Neural crest cell (in vitro differentiated cells): Measurements from ENCODE around the gene CTSH. TPM values are rescaled to one million over a fixed set of nuclear protein-coding genes. Genes with fewer than 3 reads are reported as not detected.

Experiments
- DNase-seq: peaks from one replicate; pipeline ENCODE4 v3.0.0; 2021; ENCODE audit warnings: low read depth, mixed read lengths, low spot score
- H3K27ac Mint-ChIP-seq: one replicate; pipeline ENCODE4 v1.8.0; 2021; ENCODE audit warnings: mild to moderate bottlenecking, mixed read lengths; ENCODE audit not compliant: unreplicated experiment
- H3K27me3 Mint-ChIP-seq: 2 replicates; pipeline ENCODE4 v1.8.0; 2021; ENCODE audit warnings: low read depth, mild to moderate bottlenecking, mixed read lengths
- H3K36me3 Mint-ChIP-seq: 2 replicates; pipeline ENCODE4 v1.8.0; 2021; ENCODE audit warnings: low read depth, mild to moderate bottlenecking, mixed read lengths
- H3K4me1 Mint-ChIP-seq: 2 replicates; pipeline ENCODE4 v1.8.0; 2021; ENCODE audit warnings: mixed read lengths
- H3K4me3 Mint-ChIP-seq: one replicate; pipeline ENCODE4 v1.8.0; 2021; ENCODE audit warnings: mild to moderate bottlenecking, mixed read lengths
- H3K9me3 Mint-ChIP-seq: 2 replicates; pipeline ENCODE4 v1.8.0; 2021; ENCODE audit warnings: mixed read lengths
- total RNA-seq: library from RNA; stranded (reverse); gene quantifications from 2 replicates; pipeline ENCODE4 v1.2.1, GENCODE V29; 2021
- TF ChIP-seq, protein P1 (sequence below): fragments of 200-600 bp; sonication (generic); conservative IDR thresholded peaks from 2 replicates; pipeline ENCODE4 v1.5.0; 2021; ENCODE audit warnings: antibody characterized with exemption, mild to moderate bottlenecking

Gene CTSH
- total RNA-seq, 1 donor from 2014 or later: 7.3 TPM

DNA sequence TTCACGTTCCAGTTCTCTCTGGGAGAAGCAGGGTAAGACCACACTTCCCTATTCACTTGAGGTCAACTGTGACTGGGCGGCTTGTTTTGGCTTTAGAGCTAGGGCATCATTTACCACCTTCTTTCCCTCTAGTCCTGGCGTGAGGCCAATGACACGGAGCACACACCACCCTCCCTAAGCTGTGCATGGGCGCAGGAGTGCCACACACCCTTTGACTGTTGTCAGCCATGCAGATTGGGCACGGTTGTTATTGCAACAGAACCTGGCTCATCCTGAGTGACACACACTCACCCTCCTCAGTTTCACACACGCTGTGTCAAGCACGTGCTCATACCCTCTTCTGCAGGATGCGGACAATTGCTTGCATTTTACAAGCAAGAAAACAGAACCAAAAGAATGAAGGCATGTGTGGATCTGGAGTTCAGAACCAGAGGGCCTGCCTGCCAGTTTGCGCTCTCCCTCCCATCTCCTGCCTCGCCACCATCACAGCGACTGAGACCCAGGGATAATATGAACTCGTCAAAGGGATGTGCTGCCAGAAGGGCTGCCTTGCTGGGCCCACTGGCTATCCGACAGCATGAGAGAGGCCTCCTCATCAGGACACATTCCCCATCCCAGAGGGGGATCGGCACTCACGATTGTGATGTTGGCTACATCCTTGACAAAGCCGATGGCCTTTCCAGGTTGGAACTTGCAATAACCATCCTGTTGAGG, 17.6 kb downstream of the CTSH start:
- no peaks in the 10 kb centered on the region for H3K9me3 Mint-ChIP-seq
- H3K4me1 Mint-ChIP-seq: no peaks in the 10 kb centered on the region
- peak overlapping the region; percentile 66 for H3K27ac Mint-ChIP-seq
- no peak for DNase-seq
- TF ChIP-seq, protein P1, sequence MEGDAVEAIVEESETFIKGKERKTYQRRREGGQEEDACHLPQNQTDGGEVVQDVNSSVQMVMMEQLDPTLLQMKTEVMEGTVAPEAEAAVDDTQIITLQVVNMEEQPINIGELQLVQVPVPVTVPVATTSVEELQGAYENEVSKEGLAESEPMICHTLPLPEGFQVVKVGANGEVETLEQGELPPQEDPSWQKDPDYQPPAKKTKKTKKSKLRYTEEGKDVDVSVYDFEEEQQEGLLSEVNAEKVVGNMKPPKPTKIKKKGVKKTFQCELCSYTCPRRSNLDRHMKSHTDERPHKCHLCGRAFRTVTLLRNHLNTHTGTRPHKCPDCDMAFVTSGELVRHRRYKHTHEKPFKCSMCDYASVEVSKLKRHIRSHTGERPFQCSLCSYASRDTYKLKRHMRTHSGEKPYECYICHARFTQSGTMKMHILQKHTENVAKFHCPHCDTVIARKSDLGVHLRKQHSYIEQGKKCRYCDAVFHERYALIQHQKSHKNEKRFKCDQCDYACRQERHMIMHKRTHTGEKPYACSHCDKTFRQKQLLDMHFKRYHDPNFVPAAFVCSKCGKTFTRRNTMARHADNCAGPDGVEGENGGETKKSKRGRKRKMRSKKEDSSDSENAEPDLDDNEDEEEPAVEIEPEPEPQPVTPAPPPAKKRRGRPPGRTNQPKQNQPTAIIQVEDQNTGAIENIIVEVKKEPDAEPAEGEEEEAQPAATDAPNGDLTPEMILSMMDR: no peak
- H3K27me3 Mint-ChIP-seq: no peaks in the 10 kb centered on the region
- no peak overlapping the region for H3K4me3 Mint-ChIP-seq
- peaks cover 7% of the 10 kb centered on the region for H3K36me3 Mint-ChIP-seq

GRCh38 chr15:78925956-78926743, 18.7 kb downstream of the CTSH start:
- Mint-ChIP-seq H3K4me3 (no peak overlapping the region), H3K36me3 (peaks cover 9% of the 10 kb centered on the region), H3K27me3 (no peaks in the 10 kb centered on the region), H3K4me1 (no peaks in the 10 kb centered on the region), H3K27ac (no peak overlapping the region), H3K9me3 (no peaks in the 10 kb centered on the region)
- TF ChIP-seq, protein P1: no peak
- DNase-seq: no peak

DNA sequence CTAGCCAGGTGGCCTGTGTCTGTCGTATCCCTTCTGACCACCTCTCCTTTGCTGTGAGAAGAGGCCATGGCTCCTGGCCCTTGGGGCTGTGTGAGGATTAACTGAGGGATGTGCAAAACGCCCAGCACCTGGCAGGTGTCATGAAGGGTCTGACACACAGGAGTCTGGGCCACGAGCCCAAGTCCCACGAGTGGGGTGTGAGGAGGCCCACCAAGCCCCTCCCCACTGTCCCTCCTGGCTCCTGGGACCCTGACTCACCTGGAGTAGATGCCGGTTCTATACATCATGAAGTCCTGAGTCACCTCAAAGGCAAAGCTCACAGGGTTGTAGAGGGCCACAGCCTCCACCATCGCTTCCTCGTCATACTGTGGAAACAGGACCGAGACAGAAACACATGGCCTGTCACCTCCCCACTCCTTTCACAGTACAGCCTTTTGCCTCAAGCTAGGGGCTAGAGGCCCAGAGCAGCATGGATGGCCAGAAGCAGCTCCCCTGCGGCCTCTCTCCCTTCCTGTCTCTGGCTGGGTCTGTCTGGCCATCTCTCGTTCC, 19.7 kb downstream of the CTSH start:
- TF ChIP-seq, protein P1: no peak
- no peaks in the 10 kb centered on the region for H3K4me1 Mint-ChIP-seq
- H3K9me3 Mint-ChIP-seq: no peaks in the 10 kb centered on the region
- peaks cover 11% of the 10 kb centered on the region for H3K36me3 Mint-ChIP-seq
- H3K27me3 Mint-ChIP-seq: no peaks in the 10 kb centered on the region
- H3K4me3 Mint-ChIP-seq: no peak overlapping the region
- peak overlapping the region; percentile 35 for H3K27ac Mint-ChIP-seq
- DNase-seq: no peak

DNA sequence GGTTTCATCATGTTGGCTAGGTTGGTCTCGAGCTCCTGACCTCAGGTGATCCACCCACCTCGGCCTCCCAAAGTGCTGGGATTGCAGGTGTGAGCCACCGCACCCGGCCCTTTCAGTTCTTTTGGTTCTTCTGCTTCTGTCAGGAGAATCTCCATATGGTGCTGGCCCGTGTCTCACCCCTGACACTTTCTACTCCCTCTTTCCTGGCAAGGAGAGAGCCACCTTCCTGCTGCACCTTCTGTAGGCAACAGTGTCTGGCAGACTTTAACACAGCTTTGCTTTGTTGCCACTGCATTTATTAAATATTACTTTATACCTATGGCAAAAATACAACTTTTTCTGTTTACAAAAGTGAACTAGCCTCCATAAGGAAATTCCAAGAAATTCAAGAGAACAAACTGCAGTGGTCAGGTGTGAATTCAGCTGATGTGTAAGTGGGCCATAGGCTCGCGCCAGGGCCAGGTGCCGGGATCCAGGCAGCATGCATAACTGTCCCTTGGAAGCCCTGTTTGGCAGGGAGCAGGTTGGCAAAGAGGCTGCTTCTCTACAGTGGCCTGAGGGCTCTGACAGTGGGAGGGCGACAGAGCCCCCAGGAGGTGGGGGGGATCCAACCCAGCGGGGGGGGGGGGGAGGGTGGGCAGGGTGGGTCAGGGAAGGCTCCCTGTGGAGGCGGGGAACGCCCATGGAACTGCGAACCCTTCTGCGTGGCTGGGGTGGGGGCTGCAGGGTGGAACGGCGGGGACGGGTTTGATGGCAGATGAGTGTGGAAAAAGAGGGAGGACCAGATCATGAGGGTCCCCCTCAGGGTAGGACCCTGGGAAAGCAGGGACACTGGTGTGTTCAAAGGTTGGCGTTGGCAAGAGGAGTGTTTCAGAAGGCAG, 21.1 kb downstream of the CTSH start:
- Mint-ChIP-seq H3K4me3 (no peak overlapping the region), H3K4me1 (no peaks in the 10 kb centered on the region), H3K27ac (no peak overlapping the region), H3K27me3 (no peaks in the 10 kb centered on the region), H3K9me3 (no peaks in the 10 kb centered on the region), H3K36me3 (peaks cover 11% of the 10 kb centered on the region)
- TF ChIP-seq, protein P1: no peak
- no peak for DNase-seq

- Mint-ChIP-seq H3K27me3 (no peaks in the 10 kb centered on the region), H3K4me1 (no peaks in the 10 kb centered on the region), H3K4me3 (no peak overlapping the region), H3K36me3 (peaks cover 10% of the 10 kb centered on the region), H3K9me3 (no peaks in the 10 kb centered on the region), H3K27ac (no peak overlapping the region)
- no peak for DNase-seq
- TF ChIP-seq, protein P1: no peak
Observed at GRCh38 chr15:78923015-78923414, 21.8 kb downstream of the CTSH start.
